ENCODE results near the gene IGF1R.

- TF ChIP-seq CTCF (IDR thresholded peaks at IDR 0.05 in 2 of 3, conservative IDR thresholded peaks at IDR 0.05 in 1 of 3; ENCODE audit: borderline replicate concordance in 1 of 3, insufficient read depth in 1 of 3, low read depth in 2 of 3, low read length in 2 of 3), result no peak
- no peak for TF ChIP-seq JUND (IDR thresholded peaks at IDR 0.05)
- no peak for TF ChIP-seq EZH2 (IDR thresholded peaks at IDR 0.05)
- no peak for TF ChIP-seq POLR2A (IDR thresholded peaks at IDR 0.05; ENCODE audit: borderline replicate concordance, extremely low read depth, insufficient read depth, insufficient read length)
- TF ChIP-seq CEBPB (IDR thresholded peaks at IDR 0.05; ENCODE audit: low read depth), result no peak
- no peak for TF ChIP-seq ZBTB33 (IDR thresholded peaks at IDR 0.05; ENCODE audit: extremely low read depth, insufficient replicate concordance, low read length)
- TF ChIP-seq EZH2phosphoT487 (IDR thresholded peaks at IDR 0.05; ENCODE audit: borderline replicate concordance), result no peak
- TF ChIP-seq TCF7L2 (IDR thresholded peaks at IDR 0.05; ENCODE audit: borderline replicate concordance, extremely low read depth, insufficient read depth, insufficient read length), result no peak
- TF ChIP-seq EGR1 (IDR thresholded peaks at IDR 0.05; ENCODE audit: low read depth), result no peak
- no peak for TF ChIP-seq ZNF274 (IDR thresholded peaks at IDR 0.05; ENCODE audit: low read depth, low read length)
- TF ChIP-seq POLR2AphosphoS5 (IDR thresholded peaks at IDR 0.05; ENCODE audit: low read depth, low read length), result no peak
- TF ChIP-seq MAX (IDR thresholded peaks at IDR 0.05), result no peak
- no peak for TF ChIP-seq ATF3 (IDR thresholded peaks at IDR 0.05)
- no peak for TF ChIP-seq ZFX (IDR thresholded peaks at IDR 0.05)
Measured at GRCh38 chr15:98967916-98968315, 319.6 kb downstream of the IGF1R start.
